22Rv1 (cell line): ENCODE measurements around the gene RBM4B.
"Not testable (repeated sequence)": the region's sequence is repeated elsewhere in the genome, so short reads cannot be mapped to it uniquely, and the experiment has no call there.

Experiments
- ZFX ChIP-seq: fragments of 450-650 bp; IDR thresholded peaks from 2 replicates; pipeline ENCODE4 v1.6.1; 2017; ENCODE audit warnings: antibody characterized with exemption, borderline replicate concordance
- TF ChIP-seq, protein P1 (sequence below): fragments of 450-650 bp; IDR thresholded peaks from 2 replicates; pipeline ENCODE4 v1.5.1; 2017; ENCODE audit warnings: mild to moderate bottlenecking

- TF ChIP-seq, protein P1, sequence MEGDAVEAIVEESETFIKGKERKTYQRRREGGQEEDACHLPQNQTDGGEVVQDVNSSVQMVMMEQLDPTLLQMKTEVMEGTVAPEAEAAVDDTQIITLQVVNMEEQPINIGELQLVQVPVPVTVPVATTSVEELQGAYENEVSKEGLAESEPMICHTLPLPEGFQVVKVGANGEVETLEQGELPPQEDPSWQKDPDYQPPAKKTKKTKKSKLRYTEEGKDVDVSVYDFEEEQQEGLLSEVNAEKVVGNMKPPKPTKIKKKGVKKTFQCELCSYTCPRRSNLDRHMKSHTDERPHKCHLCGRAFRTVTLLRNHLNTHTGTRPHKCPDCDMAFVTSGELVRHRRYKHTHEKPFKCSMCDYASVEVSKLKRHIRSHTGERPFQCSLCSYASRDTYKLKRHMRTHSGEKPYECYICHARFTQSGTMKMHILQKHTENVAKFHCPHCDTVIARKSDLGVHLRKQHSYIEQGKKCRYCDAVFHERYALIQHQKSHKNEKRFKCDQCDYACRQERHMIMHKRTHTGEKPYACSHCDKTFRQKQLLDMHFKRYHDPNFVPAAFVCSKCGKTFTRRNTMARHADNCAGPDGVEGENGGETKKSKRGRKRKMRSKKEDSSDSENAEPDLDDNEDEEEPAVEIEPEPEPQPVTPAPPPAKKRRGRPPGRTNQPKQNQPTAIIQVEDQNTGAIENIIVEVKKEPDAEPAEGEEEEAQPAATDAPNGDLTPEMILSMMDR = not testable (repeated sequence)
- TF ChIP-seq ZFX = not testable (repeated sequence)
Observed at GRCh38 chr11:66724167-66724566, 46.5 kb upstream of the RBM4B start.
